Loucy (cell line): ENCODE measurements around the gene ASB2.
A peak's percentile ranks its signal among the peaks of the same experiment; 100 is the strongest.

ENCODE experiments used
- CTCF ChIP-seq: fragments of 200-600 bp; sonication (generic); conservative IDR thresholded peaks from 2 replicates; pipeline ENCODE4 v1.5.1; 2014; ENCODE audit warnings: mild to moderate bottlenecking, antibody characterized with exemption, low read length
- EZH2phosphoT487 ChIP-seq: fragments of 200-600 bp; IDR thresholded peaks from 2 replicates; pipeline ENCODE4 v1.6.1; 2018; ENCODE audit warnings: antibody characterized with exemption, mild to moderate bottlenecking, moderate library complexity, borderline replicate concordance

GRCh38 chr14:93939304-93940229 lies 36.8 kb downstream of the ASB2 start:
- TF ChIP-seq CTCF (peak; percentile 49), EZH2phosphoT487 (no peak)
